Anterior cingulate cortex (tissue), 58 donors: ENCODE results near the gene DVL1.
"Not testable (repeated sequence)": the region's sequence is repeated elsewhere in the genome, so short reads cannot be mapped to it uniquely, and the experiment has no call there.

ENCODE experiments used
- DNase-seq, 58 donors: peaks; one replicate each; lab custom pipeline; 2025; lab: John Stamatoyannopoulos, UW

The DVL1 gene

DNA sequence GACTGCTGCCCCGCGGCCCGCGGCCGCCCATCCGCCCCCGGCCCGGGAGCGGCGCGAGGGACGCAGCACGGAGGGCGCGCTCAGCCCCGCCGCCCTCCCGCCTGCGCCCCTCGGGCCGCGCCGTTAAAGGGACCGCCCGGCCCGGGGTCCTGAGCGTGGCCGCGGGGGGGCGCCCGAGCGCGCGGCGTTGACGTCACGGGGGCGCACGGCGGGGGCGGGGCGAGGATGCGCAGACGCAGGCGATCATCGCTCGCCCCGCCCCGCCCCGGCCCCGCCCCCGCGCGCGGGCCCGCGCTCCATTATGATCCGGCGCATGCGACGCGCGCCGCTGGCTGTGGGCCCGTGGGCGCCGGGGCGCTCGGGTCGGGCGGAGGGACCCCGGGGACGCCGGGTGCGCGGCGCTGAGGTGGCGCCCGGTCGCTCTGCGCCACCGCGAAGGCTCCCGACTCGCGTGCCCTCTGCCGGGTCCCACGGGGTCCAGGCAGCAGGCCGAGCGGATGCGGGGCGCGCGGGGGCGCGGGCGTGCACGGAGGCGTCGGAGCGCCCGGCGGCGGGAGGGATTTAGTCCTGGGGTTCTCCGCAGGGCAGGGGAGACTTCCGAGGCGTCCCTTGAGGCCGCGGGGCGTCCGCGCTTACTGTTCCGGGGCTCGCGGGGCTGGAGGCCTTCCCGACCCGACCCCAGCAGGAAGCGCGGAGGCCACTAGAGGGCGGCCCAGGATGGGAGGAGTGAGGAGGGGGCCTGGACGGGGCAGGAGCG is at the start of gene DVL1:
Gene DVL1, minus strand, starts transcription at position 163 of the 757 bp plus-strand sequence. CDS start 353 bp downstream, outside the sequence.
- peak in 41 of 58 donors; percentile 19 to 77 (median 57) for DNase-seq

DNA sequence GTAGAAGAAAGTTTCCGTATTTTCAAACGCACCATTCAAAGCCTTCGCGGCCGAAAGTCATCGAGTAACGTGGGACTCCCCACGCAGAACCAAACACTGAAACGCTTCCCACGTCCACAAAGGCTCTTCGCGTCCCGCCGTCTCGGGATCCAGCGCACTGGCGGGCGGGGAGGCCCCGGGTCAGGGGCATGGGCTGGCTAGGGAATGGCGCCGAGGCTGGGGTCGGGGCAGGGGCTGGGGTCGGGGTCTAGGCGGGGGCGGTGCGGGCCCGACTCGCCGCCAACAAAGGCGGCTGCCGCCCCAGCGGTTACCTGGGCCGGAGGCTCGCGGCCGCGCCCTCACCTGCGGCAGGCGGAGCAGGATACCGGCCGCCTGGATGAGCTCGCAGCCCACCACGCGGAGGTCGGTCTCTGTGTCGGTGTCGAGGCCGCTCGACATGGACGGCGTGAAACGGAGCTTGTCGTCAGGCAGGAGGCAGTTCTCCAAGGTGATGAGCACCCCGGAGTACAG is 49.5 kb upstream of the DVL1 start:
- no peak for DNase-seq

DNA sequence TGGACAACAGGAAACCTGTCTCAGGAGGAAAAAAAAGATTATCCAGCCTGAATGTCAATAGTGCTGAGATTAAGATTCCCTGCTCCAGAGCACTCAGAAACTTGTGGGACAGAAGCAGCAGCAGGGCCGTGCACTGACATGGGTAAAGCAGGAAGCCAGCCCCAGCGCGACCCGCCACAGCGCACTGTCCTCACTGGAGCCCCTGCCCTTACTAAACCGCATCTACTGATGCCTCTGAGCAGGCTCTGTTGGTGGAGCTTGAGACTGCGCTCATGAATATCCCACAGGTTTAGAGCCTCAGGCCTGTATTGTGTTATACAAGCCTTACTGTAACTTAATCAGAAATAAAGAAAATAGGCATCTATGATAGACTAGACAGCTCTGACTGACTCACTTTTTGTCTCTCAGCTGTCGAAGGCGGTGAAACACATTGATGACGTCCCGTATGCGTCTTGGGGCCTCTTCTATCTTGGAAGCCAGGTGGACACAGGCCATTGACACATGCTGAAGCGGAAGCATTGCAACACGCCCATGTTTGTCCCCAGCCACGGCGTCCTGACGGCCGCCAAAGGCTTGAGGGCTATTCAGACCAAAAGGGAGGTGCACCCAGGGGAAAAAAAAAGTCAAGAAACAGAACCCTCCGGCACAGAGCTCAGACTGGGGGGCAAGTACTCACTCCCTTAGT is 48.8 kb upstream of the DVL1 start:
- no peak for DNase-seq

DNA sequence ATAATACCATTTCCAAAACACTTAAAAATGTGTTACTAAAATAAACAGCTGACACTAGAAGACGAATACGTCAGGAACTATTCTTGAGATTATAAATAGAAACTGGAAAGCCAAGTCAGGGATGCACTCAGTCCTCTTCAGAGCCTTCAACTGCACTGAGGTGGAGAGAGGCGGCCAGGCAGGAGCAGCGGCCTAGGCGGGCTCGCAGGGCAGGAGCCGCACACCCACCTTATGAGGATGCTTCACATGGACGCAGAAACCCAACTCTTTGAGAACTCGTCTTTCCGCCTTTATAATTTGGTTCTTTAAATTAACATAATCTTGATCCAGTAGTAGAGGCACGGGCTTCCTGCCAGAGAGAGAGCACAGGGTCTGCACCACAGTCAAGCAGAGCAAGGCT is 45.9 kb upstream of the DVL1 start:
- DNase-seq: no peak

DNA sequence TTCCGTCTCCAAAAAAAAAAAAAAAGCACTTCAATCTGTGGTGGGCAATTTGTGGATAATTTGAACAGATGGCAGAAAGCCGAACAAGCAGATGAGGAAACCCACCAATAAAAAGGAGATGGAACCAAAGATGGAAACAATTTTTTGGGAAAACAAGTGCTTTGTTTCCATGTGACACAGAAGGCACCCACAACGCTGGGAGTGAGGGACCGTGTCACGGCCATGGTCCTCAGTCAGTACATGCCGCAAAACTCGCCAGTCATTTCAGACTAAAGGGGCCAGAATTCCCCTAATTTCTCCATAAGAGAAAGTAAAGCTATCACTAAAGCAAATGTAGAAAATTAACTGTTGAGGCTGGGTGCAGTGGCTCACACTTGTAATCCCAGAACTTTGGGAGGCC is 44.9 kb upstream of the DVL1 start:
- DNase-seq: no peak

DNA sequence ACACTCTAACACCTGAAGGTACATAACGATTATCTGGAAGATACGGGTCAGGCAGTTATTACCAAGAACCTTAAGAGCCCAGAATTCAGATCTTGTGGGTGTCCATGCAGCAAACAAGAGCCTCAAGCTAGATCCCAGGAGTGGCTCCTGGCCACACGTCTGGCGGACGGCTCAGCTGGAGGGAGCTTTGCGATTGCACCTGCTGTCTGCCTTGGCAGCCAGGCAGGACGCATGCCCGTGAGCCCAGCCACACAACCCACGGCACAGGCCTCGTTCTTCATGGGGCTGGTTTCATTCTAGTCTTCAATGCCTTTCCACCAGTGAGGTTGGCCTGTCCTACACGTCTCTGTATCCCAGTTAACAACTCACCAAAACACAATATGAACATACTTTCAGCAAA is 44.2 kb upstream of the DVL1 start:
- DNase-seq: no peak

DNA sequence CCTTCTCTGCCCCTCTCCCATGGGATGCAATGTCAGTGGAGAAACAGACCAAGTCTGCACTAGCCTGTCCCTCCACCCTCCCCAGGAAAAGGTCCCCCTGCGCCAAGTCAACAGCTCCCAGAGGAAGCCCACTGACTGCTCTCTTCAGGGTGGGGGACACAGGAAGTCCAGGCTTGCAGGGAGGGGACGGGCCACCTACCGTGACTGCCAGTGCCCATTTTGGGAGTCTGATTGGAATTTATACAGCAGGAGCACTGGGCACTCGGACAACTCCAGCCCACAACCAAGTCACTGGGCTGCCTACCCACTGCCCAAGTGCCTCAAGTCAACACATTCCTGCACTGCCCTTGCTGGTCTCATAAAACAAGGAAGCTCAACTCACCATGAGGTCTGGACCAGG is 43.8 kb upstream of the DVL1 start:
- DNase-seq: no peak

DNA sequence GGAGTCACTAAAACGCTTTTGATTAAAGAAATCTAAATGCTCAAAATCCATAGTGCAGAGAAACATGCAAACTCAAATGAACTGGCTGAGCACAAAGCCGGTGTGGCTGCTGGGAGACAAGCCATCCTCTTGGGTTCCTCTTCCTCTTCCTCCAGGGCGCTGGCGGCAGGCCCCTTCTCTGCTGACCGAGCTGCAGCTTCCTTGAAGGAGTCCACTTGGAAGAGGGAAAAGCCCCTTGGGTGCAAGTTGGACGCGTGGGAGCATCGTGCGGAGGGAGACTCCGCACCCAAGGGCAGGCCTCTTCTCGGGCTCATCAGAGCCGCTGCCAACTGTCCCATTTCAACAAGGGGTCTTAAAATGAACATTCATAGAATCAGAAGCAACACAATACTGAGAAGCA is 42.0 kb upstream of the DVL1 start:
- DNase-seq: no peak

DNA sequence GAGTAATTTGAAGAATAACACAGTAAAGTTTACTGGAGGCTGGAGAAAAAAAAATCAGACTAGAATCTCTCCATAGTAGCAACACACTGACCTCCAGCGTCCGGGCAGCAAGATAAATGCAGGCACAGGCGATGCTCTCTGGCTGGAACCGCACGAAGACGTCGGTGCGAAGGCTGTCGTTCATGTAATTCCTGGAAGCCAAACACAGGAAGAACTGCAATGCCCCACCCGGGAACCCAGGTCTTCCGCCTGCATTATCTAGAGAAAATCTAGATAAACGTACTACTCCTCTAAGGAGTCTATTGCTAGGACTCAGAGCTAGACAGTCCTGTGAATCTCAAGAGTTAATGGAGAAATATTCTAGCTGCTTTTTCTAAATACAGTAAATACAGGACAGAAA is 41.5 kb upstream of the DVL1 start:
- DNase-seq: no peak

DNA sequence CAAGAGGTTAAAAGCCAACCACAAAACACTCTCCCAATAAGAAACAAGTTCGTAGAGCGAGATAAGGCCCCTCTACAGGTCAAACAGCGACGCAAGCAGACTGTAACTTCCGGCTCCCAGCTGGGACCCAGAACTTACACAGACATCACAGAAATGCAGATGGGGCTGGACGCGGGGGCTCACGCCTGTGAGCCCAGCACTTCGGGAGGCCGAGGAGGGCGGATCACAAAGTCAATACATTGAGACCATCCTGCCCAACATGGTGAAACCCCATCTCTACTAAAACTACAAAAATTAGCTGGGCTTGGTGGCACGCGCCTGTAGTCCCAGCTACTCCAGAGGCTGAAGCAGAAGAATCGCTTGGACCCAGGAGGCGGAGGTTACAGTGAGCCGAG is 38.9 kb upstream of the DVL1 start:
- no peak for DNase-seq

DNA sequence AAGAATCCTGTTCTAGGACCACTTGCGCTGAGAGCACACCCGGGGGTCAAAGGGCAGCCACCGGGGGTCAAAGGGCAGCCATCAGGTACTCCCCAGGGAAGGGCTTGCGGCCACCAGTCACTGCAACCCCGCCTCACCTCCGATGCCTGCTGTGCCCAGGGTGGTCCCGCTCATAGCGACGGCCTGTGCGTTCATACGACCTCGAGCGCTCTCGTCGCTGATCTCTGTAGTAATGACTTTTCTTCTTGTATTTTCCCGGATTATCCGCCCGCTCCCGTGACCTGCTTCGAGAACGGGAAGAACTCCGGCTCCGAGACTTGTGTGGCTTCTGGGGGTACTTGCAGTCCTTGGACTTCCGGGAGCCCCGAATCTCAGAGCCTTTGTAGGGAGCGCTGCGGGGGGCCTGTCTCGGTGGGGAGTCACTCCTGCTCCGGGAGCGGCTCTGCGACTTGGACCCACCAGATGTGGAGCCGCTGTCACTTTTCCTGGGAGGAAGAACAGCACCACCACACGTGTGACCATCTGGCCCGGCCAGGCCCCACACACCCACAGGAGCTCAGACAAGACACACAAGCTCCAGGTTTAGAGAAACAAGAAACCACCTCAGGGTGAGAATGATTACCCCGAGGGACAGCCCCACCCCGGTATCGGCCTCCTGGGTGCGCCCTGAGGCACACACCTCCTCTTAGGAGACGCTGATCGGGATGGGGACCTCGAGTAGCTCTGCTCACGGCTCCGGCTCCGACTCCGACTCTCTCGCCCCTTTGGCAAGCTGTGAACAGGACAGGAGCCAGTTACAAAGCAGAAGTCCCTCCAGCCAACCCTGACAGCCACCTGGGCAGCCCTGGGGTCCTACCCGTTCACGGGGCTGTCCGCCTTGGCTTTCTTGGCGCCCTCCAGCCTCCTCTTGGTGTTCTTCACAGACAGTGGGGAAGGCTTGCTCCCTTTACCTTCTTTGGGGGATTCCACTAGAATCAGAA is 38.2 kb upstream of the DVL1 start:
- no peak for DNase-seq

DNA sequence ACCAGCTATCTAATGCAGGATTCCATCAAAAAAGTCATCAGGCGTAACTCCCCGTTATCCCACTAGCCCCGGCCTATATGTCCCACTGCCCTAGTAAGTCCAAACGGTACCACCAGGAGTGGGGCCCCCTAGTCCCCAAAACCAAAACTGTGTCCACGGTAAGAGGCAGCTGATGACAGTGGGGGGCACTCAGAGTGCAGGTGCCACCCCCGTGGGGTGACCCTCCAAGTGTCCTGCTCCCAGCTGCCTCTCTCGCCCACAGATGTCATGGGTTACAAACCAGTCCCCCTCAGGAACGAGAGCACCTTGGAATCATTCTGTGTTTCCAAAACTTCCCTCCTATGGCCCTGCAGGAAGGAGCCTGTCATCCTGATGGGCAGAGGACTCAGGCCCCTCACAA is 36.7 kb upstream of the DVL1 start:
- DNase-seq: no peak

DNA sequence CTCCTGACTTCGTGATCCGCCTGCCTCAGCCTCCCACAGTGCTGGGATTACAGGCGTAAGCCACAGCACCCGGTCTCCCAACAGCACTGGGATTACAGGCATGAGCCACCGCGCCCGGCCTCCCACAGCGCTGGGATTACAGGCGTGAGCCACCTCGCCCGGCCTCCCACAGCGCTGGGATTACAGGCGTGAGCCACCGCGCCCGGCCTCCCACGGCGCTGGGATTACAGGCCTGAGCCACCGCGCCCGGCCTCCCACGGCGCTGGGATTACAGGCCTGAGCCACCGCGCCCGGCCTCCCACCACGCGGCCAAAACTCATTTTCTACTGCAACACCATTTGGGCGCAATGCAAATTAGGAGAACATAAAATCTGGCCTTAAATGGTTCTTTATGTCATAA is 36.1 kb upstream of the DVL1 start:
- not testable (repeated sequence) for DNase-seq

DNA sequence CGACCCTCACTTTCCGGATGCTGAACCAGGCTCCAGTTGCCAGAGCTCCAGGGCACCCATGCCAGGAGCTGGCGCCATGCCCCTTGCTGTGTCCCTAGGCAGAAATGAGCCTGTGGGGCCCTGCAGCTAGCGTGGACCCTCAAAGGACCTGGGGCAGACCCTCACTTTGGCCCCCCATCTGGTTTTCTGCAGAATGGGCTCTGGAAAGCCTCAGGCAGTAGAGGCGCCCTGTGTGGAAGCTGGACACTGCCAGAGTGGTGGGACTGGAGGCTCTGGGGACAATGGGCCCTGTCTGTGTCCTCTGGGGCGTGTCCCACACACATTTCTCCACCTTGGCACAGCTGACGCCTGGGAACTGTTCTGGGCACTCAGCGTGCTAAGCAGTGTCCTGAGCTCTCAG is 32.1 kb upstream of the DVL1 start:
- DNase-seq: no peak

DNA sequence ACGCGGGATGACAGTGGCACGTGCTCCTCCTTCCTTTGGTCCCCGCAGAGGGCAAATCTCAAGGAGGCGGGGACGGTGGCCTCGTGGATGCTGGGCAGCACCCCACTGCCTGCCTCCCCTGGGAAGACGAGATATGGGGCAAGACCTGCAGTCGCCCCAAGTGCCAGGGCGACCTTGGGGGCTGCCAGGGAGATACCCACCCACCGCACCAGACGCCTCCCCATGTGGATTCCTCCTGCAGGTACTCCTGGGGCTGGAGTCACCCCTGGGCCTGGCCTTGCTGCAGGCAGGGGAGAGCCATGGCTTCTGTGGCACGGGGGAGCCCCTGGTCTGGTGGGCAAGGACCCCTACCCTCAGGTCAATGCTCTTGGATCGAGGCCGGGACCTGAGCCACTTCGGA is 31.6 kb upstream of the DVL1 start:
- DNase-seq: no peak

DNA sequence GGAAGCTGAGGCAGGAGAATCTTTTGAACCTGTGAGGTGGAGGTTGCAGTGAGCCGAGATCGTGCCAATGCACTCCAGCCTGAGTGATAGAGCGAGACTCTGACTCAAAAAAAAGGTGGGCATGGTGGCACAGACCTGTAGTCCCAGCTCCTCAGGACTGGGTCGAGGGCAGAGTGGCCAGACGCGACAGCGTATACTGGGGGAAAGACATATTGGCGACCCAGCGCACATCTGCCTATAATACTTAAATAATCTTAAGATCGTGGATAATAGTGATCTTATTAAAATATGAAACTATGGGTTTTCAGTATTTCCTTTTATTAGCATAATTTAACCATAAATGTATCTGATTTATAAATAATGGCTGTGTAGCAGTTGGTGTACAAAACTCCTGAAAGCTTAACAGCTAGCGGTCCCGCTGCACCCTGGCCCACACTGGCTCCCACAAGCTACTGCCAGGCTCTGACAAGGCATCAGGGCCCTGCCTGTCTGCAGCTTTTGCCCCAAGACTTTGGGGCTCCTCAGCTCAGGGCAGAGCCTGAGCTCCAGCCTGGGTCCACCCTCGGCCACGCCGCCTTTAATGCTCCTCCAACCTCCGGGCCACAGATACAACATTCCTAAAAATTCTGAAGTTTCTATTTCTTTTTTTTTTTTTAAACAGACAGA is 28.5 kb upstream of the DVL1 start:
- no peak for DNase-seq

DNA sequence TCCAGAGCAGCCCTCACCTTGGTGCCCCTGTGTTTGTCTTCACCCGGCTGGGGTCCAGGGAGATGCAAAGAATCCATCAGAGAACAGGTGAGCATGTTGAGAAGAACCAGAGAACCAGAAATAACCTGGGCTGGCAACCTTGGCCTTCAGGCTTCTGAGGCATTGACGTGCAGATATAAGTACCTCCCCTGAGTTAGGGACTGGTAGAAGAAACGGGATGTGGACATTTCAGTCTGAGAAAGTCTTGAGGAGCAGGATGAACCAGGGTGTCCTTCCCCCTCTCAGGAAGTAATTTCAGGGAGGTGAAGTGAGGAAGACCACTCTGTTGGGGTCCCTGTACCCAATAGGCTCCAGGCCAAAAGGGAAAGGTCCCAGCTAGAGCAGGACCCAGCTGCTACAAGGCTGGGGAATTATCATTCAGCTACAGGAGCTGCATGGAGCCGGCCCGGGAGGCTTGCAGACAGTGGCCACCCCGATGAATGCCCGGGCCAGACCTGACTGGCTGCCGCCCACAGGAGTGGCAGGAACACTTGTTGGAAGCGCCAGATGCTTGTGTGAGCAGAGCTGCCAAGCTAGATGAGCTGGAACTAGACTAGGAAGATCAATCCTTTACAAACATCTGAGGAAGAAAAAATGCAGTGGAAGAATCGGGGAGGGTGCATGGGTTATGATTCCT is 27.5 kb upstream of the DVL1 start:
- DNase-seq: no peak

DNA sequence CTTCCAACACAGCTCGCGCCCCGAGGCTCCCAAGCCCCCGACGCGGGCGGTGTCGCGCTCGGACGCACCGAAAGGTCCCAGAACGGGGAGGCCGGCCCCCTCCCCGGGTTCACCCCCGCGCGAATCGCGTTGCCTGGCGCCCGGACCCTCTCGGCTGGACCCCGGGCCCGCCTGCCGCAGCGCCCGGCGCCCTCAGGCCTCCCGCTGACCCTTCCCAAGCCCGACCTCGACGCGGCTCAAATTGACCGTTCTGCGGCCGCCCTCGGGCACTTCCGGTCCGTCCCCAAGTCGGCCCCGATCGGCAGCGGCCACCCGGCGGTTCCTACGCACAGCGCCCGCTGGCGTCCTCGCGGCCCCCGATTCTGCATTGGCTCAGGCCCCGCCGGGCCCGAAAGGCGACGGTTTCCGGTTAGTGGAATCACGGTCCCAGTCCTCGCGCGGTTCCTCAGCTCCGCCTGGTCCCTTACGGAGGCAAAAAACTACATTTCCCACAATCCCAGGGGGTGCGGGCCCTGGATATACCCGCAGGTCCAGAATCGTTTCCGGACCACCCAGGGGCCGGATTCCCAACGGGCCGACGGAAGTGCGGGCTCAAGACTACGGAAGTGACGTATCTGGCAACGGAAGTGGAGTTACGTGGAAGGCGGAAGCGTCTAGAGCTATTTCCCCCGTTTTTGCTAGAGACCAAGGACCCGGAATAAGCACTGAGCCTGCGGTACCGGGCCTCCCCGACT is 25.9 kb upstream of the DVL1 start, which contains the start of gene AURKAIP1:
Gene AURKAIP1, minus strand, starts transcription at position 279 of the 734 bp plus-strand sequence. CDS start 451 bp downstream, outside the sequence.
- DNase-seq: peak; percentile 92 to 100 (median 99)

DNA sequence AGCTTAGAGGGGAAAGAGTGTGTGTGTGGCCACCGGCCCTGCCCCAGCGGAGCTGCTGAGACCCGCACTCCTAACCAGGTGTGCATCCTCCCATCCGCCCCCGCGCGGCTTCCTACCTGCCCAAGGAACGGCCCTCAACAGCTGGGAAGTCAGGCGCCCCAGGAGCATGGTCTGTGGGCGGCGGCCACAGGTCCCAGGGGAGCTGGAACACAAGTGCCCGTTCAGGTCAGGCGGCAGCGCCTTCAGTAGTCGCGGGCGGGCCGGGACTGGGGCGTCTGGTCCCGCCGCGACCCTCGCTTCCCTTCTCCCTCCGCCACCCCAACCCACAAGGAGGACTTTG is 25.3 kb upstream of the DVL1 start:
- no peak for DNase-seq
